Activated B cell treated with CpG ODN at 0.5 μM for 24 hours (primary cell): ENCODE measurements around the gene TIAM1. TPM values are rescaled to one million over a fixed set of nuclear protein-coding genes. Genes with fewer than 3 reads are reported as not detected.

Experiments used
- ATAC-seq: fragments of 200-7000 bp; cut with Tn5 transposase; one replicate; pipeline ENCODE4 v1.10.0; 2021; ENCODE audit warnings: low read depth, mild to moderate bottlenecking, moderate library complexity
- CTCF ChIA-PET: fragments of 350-600 bp; sonication (Branson Sonifier 250); formaldehyde crosslinking; loops from one replicate; lab custom pipeline; 2021; ENCODE audit warnings: antibody characterized with exemption; lab: Charles Lee
- POLR2A ChIA-PET: fragments of 350-600 bp; sonication (Branson Sonifier 250); formaldehyde crosslinking; loops from one replicate; lab custom pipeline; 2021; ENCODE audit warnings: antibody characterized with exemption; lab: Charles Lee
- DNase-seq: peaks from one replicate; pipeline ENCODE4 v3.0.0; 2022
- H3K27ac Mint-ChIP-seq: one replicate; pipeline ENCODE4 v1.8.0; 2020; ENCODE audit warnings: mixed read lengths
- H3K27me3 Mint-ChIP-seq: one replicate; pipeline ENCODE4 v1.8.0; 2021; ENCODE audit warnings: mixed read lengths
- H3K36me3 Mint-ChIP-seq: one replicate; pipeline ENCODE4 v1.8.0; 2021; ENCODE audit warnings: low read depth, mixed read lengths
- H3K4me1 Mint-ChIP-seq: one replicate; pipeline ENCODE4 v1.8.0; 2021; ENCODE audit warnings: mixed read lengths
- H3K4me3 Mint-ChIP-seq: one replicate; pipeline ENCODE4 v1.8.0; 2020; ENCODE audit warnings: mild to moderate bottlenecking, mixed read lengths
- H3K9me3 Mint-ChIP-seq: one replicate; pipeline ENCODE4 v1.8.0; 2020; ENCODE audit warnings: mixed read lengths
- CTCF ChIP-seq: fragments of 200-600 bp; IDR thresholded peaks from one replicate; pipeline ENCODE4 v1.8.0; 2022; ENCODE audit warnings: antibody characterized with exemption, mild to moderate bottlenecking
- intact Hi-C: fragments of 100-400 bp; cut with micrococcal nuclease; formaldehyde crosslinking; loops from one replicate; pipeline ENCODE4 v1.15.1; 2024
- total RNA-seq: library from RNA; stranded (reverse); gene quantifications from 2 replicates; pipeline ENCODE4 v1.2.3, GENCODE V29; 2022

Gene TIAM1
- total RNA-seq, 1 donor from 2014 or later, result 0.84 TPM

- ATAC-seq, result no peak
- H3K4me3 Mint-ChIP-seq, result no peak overlapping the region
- TF ChIP-seq CTCF, result no peak
- H3K9me3 Mint-ChIP-seq, result no peaks in the 10 kb centered on the region
- ChIA-PET POLR2A (no interaction called here), CTCF (no interaction called here)
- H3K27ac Mint-ChIP-seq, result no peak overlapping the region
- no peaks in the 10 kb centered on the region for H3K36me3 Mint-ChIP-seq
- H3K27me3 Mint-ChIP-seq, result no peaks in the 10 kb centered on the region
- intact Hi-C loops, result no loop called here
- no peak for DNase-seq
- no peaks in the 10 kb centered on the region for H3K4me1 Mint-ChIP-seq
These were observed 88.2 kb downstream of the TIAM1 start for GRCh38 chr21:31255896-31256295.

GRCh38 chr21:31255036-31255435 lies 89.0 kb downstream of the TIAM1 start:
- no peaks in the 10 kb centered on the region for H3K27me3 Mint-ChIP-seq
- ATAC-seq (no peak), DNase-seq (no peak)
- H3K4me1 Mint-ChIP-seq, result no peaks in the 10 kb centered on the region
- ChIA-PET POLR2A (no interaction called here), CTCF (no interaction called here)
- no peak overlapping the region for H3K27ac Mint-ChIP-seq
- H3K36me3 Mint-ChIP-seq, result no peaks in the 10 kb centered on the region
- no peak overlapping the region for H3K4me3 Mint-ChIP-seq
- intact Hi-C loops, result no loop called here
- H3K9me3 Mint-ChIP-seq, result no peaks in the 10 kb centered on the region
- no peak for TF ChIP-seq CTCF

GRCh38 chr21:31254131-31254530 lies 89.9 kb downstream of the TIAM1 start:
- H3K9me3 Mint-ChIP-seq, result no peaks in the 10 kb centered on the region
- no peak for TF ChIP-seq CTCF
- CTCF ChIA-PET, result no interaction called here
- DNase-seq (no peak), ATAC-seq (no peak)
- no peak overlapping the region for H3K4me3 Mint-ChIP-seq
- POLR2A ChIA-PET, result no interaction called here
- H3K36me3 Mint-ChIP-seq, result no peaks in the 10 kb centered on the region
- no peak overlapping the region for H3K27ac Mint-ChIP-seq
- H3K27me3 Mint-ChIP-seq, result no peaks in the 10 kb centered on the region
- intact Hi-C loops, result no loop called here
- H3K4me1 Mint-ChIP-seq, result no peaks in the 10 kb centered on the region

- H3K27me3 Mint-ChIP-seq, result no peaks in the 10 kb centered on the region
- H3K27ac Mint-ChIP-seq, result no peak overlapping the region
- intact Hi-C loops, result no loop called here
- ATAC-seq, result no peak
- H3K4me1 Mint-ChIP-seq, result no peaks in the 10 kb centered on the region
- H3K36me3 Mint-ChIP-seq, result no peaks in the 10 kb centered on the region
- CTCF ChIA-PET, result no interaction called here
- no peaks in the 10 kb centered on the region for H3K9me3 Mint-ChIP-seq
- DNase-seq, result no peak
- H3K4me3 Mint-ChIP-seq, result no peak overlapping the region
- POLR2A ChIA-PET, result no interaction called here
- no peak for TF ChIP-seq CTCF
These were observed 90.4 kb downstream of the TIAM1 start for GRCh38 chr21:31253684-31254083.

- no peaks in the 10 kb centered on the region for H3K36me3 Mint-ChIP-seq
- H3K4me1 Mint-ChIP-seq, result no peaks in the 10 kb centered on the region
- no peaks in the 10 kb centered on the region for H3K27me3 Mint-ChIP-seq
- CTCF ChIA-PET, result no interaction called here
- H3K4me3 Mint-ChIP-seq, result no peak overlapping the region
- DNase-seq (no peak), ATAC-seq (no peak)
- H3K27ac Mint-ChIP-seq, result no peak overlapping the region
- no peaks in the 10 kb centered on the region for H3K9me3 Mint-ChIP-seq
- POLR2A ChIA-PET, result no interaction called here
- TF ChIP-seq CTCF, result no peak
- intact Hi-C loops, result no loop called here
These were observed 91.5 kb downstream of the TIAM1 start for GRCh38 chr21:31252611-31253010.
